ENCODE measurements around the gene ACSM3.

ACSM3 gene

GRCh38 chr16:20768121-20768520 is 4.3 kb downstream of the ACSM3 start:
- H3K4me1 ChIP-seq = no peaks in the 10 kb centered on the region
- TF ChIP-seq CTCF (IDR thresholded peaks at IDR 0.05) = no peak
- DNase-seq = no peak
- H3K27me3 ChIP-seq = no peaks in the 10 kb centered on the region
- H3K4me3 ChIP-seq = no peak overlapping the region
- no peak overlapping the region for H3K27ac ChIP-seq
- intact Hi-C loops (cut with DNase I; ENCODE audit: low total_unique reads) = no loop called here
- H3K9me3 ChIP-seq = no peaks in the 10 kb centered on the region
- H3K36me3 ChIP-seq = no peaks in the 10 kb centered on the region

- H3K27ac ChIP-seq = no peak overlapping the region
- DNase-seq = no peak
Observed at GRCh38 chr16:20768818-20769217, 5.0 kb downstream of the ACSM3 start.

GRCh38 chr16:20773679-20774078 is 9.9 kb downstream of the ACSM3 start:
- intact Hi-C loops (cut with DNase I; ENCODE audit: low total_unique reads) = no loop called here
- no peaks in the 10 kb centered on the region for H3K9me3 ChIP-seq
- H3K27ac ChIP-seq = no peak overlapping the region
- H3K36me3 ChIP-seq = peaks cover 0 to 11% (median 0%) of the 10 kb centered on the region in 3 donors
- no peak for TF ChIP-seq CTCF (IDR thresholded peaks at IDR 0.05)
- H3K4me3 ChIP-seq = no peak overlapping the region
- H3K27me3 ChIP-seq = no peaks in the 10 kb centered on the region
- no peak for DNase-seq
- H3K4me1 ChIP-seq = no peaks in the 10 kb centered on the region

More at GRCh38 chr16:20768818-20769217, 5.0 kb downstream of the ACSM3 start:
- TF ChIP-seq CTCF (IDR thresholded peaks at IDR 0.05) = no peak
- Histone ChIP-seq H3K36me3 (no peaks in the 10 kb centered on the region), H3K4me3 (no peak overlapping the region), H3K4me1 (no peaks in the 10 kb centered on the region), H3K27me3 (no peaks in the 10 kb centered on the region), H3K9me3 (no peaks in the 10 kb centered on the region)
- intact Hi-C loops (cut with DNase I; ENCODE audit: low total_unique reads) = no loop called here

GRCh38 chr16:20774703-20775362 is 11.0 kb downstream of the ACSM3 start:
- peak in 1 of 2 experiments; percentile 18 for TF ChIP-seq CTCF (IDR thresholded peaks at IDR 0.05)
- intact Hi-C loops (cut with DNase I; ENCODE audit: low total_unique reads) = no loop called here
- Histone ChIP-seq H3K4me3 (no peak overlapping the region), H3K9me3 (no peaks in the 10 kb centered on the region), H3K4me1 (no peaks in the 10 kb centered on the region), H3K36me3 (peaks cover 0 to 11% (median 0%) of the 10 kb centered on the region in 3 donors), H3K27me3 (no peaks in the 10 kb centered on the region), H3K27ac (no peak overlapping the region)
- DNase-seq = peak in 1 of 2 donors; percentile 24

GRCh38 chr16:20781697-20782096 is 17.9 kb downstream of the ACSM3 start:
- no peak for TF ChIP-seq CTCF (IDR thresholded peaks at IDR 0.05)
- Histone ChIP-seq H3K4me1 (no peaks in the 10 kb centered on the region), H3K4me3 (no peak overlapping the region), H3K27ac (no peak overlapping the region), H3K36me3 (peaks cover 0 to 11% (median 0%) of the 10 kb centered on the region in 3 donors), H3K27me3 (no peaks in the 10 kb centered on the region), H3K9me3 (no peaks in the 10 kb centered on the region)
- intact Hi-C loops (cut with DNase I; ENCODE audit: low total_unique reads) = no loop called here
- DNase-seq = no peak

All from tibial artery (tissue), 4 donors.